ENCODE measurements around the gene HJV. TPM values are rescaled to one million over a fixed set of nuclear protein-coding genes. Genes with fewer than 3 reads are reported as not detected.

The HJV gene
- polyA plus RNA-seq, 3 donors, result not detected

GRCh38 chr1:146013559-146013922 lies 8.0 kb downstream of the HJV start:
- no peak overlapping the region for H3K4me3 Mint-ChIP-seq
- intact Hi-C loops (cut with micrococcal nuclease), result loop anchor here (1.0 to 10.0 kb wide), 4 partner anchors 37 to 167 kb away; no protein-coding TSS in a partner anchor
- H3K27ac Mint-ChIP-seq, result peak overlapping the region in 1 of 7 donors; percentile 39
- H3K36me3 Mint-ChIP-seq, result no peaks in the 10 kb centered on the region
- peaks cover 15 to 21% (median 15%) of the 10 kb centered on the region in 3 donors for H3K27me3 Mint-ChIP-seq (ENCODE audit: low read depth in 3 of 3)
- no peak overlapping the region for H2AFZ ChIP-seq (ENCODE audit: insufficient read depth, low read depth, low read length, poor library complexity, severe bottlenecking)
- H3K9ac ChIP-seq (ENCODE audit: insufficient read depth, low read length, poor library complexity, severe bottlenecking), result no peak overlapping the region
- TF ChIP-seq CTCF (IDR thresholded peaks at IDR 0.05), result no peak
- H3K4me1 Mint-ChIP-seq, result peaks cover 10% of the 10 kb centered on the region
- H3K79me2 ChIP-seq (ENCODE audit: insufficient read depth, low read length), result no peaks in the 10 kb centered on the region
- WGBS (ENCODE audit: insufficient coverage), result 66% methylated on average over 5 of the region's 6 CpGs
- peaks cover 0 to under 1% of the 10 kb centered on the region in 2 donors for H3K9me3 ChIP-seq (replicated peaks in 1 of 2; ENCODE audit: control insufficient read depth in 1 of 2, insufficient read depth in 1 of 2, low read length in 2 of 2)
- no peaks in the 10 kb centered on the region for H4K20me1 ChIP-seq (ENCODE audit: insufficient read depth, low read length)
- peaks cover 0 to 5% of the 10 kb centered on the region in 2 donors for H3K4me1 ChIP-seq (ENCODE audit: control insufficient read depth in 1 of 2, insufficient read depth in 2 of 2, low read length in 2 of 2)
- no peak overlapping the region for H3K4me3 ChIP-seq (replicated peaks in 1 of 3; ENCODE audit: low read depth in 2 of 3, low read length in 3 of 3)
- no peaks in the 10 kb centered on the region for H3K36me3 ChIP-seq (replicated peaks in 1 of 2; ENCODE audit: control insufficient read depth in 1 of 2, insufficient read depth in 2 of 2, low read length in 2 of 2)
- H3K9me3 Mint-ChIP-seq, result no peaks in the 10 kb centered on the region
- no peak overlapping the region for H3K4me2 ChIP-seq (replicated peaks; ENCODE audit: extremely low read depth, low read length, poor library complexity, severe bottlenecking)
- no peak overlapping the region for H3K27ac ChIP-seq (ENCODE audit: low read depth in 1 of 2, low read length in 2 of 2)
- DNase-seq, result no peak
- H3K27me3 ChIP-seq (ENCODE audit: control insufficient read depth in 2 of 2, insufficient read depth in 2 of 2, low read length in 2 of 2), result peaks cover 2 to 7% of the 10 kb centered on the region in 2 donors

GRCh38 chr1:146012703-146013558 lies 8.6 kb downstream of the HJV start:
- intact Hi-C loops (cut with micrococcal nuclease), result loop anchor here (1.0 to 10.0 kb wide), 4 partner anchors 36 to 167 kb away; no protein-coding TSS in a partner anchor
- no peaks in the 10 kb centered on the region for H3K36me3 ChIP-seq (replicated peaks in 1 of 2; ENCODE audit: control insufficient read depth in 1 of 2, insufficient read depth in 2 of 2, low read length in 2 of 2)
- H4K20me1 ChIP-seq (ENCODE audit: insufficient read depth, low read length), result no peaks in the 10 kb centered on the region
- peak; percentile 53 to 75 (median 71) for DNase-seq
- H3K4me3 ChIP-seq (replicated peaks in 1 of 3; ENCODE audit: low read depth in 2 of 3, low read length in 3 of 3), result no peak overlapping the region
- peak; percentile 89 for TF ChIP-seq CTCF (IDR thresholded peaks at IDR 0.05)
- H3K27me3 ChIP-seq (ENCODE audit: control insufficient read depth in 2 of 2, insufficient read depth in 2 of 2, low read length in 2 of 2), result peaks cover 0 to under 1% of the 10 kb centered on the region in 2 donors
- no peaks in the 10 kb centered on the region for H3K79me2 ChIP-seq (ENCODE audit: insufficient read depth, low read length)
- Mint-ChIP-seq H3K27me3 (ENCODE audit: low read depth in 3 of 3) (peaks cover 9 to 16% (median 10%) of the 10 kb centered on the region in 3 donors), H3K36me3 (no peaks in the 10 kb centered on the region), H3K4me1 (peaks cover 10% of the 10 kb centered on the region), H3K27ac (no peak overlapping the region), H3K9me3 (no peaks in the 10 kb centered on the region), H3K4me3 (no peak overlapping the region)
- H3K4me1 ChIP-seq (ENCODE audit: control insufficient read depth in 1 of 2, insufficient read depth in 2 of 2, low read length in 2 of 2), result peaks cover 0 to 5% of the 10 kb centered on the region in 2 donors
- H3K9me3 ChIP-seq (replicated peaks in 1 of 2; ENCODE audit: control insufficient read depth in 1 of 2, insufficient read depth in 1 of 2, low read length in 2 of 2), result no peaks in the 10 kb centered on the region
- H2AFZ ChIP-seq (ENCODE audit: insufficient read depth, low read depth, low read length, poor library complexity, severe bottlenecking), result no peak overlapping the region
- no CpG with 5 or more reads among the region's 4 CpGs for WGBS (ENCODE audit: insufficient coverage)
- no peak overlapping the region for H3K4me2 ChIP-seq (replicated peaks; ENCODE audit: extremely low read depth, low read length, poor library complexity, severe bottlenecking)
- H3K9ac ChIP-seq (ENCODE audit: insufficient read depth, low read length, poor library complexity, severe bottlenecking), result no peak overlapping the region
- H3K27ac ChIP-seq (ENCODE audit: low read depth in 1 of 2, low read length in 2 of 2), result no peak overlapping the region
